Measurements from ENCODE around the gene PLCB4. TPM values are rescaled to one million over a fixed set of nuclear protein-coding genes. Genes with fewer than 3 reads are reported as not detected.

The PLCB4 gene
- total RNA-seq, 4 donors from 2014 or later: 4.4 to 11.5 (median 8.7) TPM

GRCh38 chr20:9102456-9102855 is 33.6 kb downstream of the PLCB4 start:
- no peak for TF ChIP-seq CTCF (IDR thresholded peaks at IDR 0.05; ENCODE audit: low read depth)

GRCh38 chr20:9103955-9104354 is 35.1 kb downstream of the PLCB4 start:
- TF ChIP-seq CTCF (IDR thresholded peaks at IDR 0.05; ENCODE audit: low read depth): no peak

- TF ChIP-seq CTCF (IDR thresholded peaks at IDR 0.05; ENCODE audit: low read depth): no peak
These were observed 39.4 kb downstream of the PLCB4 start for GRCh38 chr20:9108260-9108659.

GRCh38 chr20:9109566-9109965 is 40.7 kb downstream of the PLCB4 start:
- no peak for TF ChIP-seq CTCF (IDR thresholded peaks at IDR 0.05; ENCODE audit: low read depth)

GRCh38 chr20:9110365-9110764 is 41.5 kb downstream of the PLCB4 start:
- TF ChIP-seq CTCF (IDR thresholded peaks at IDR 0.05; ENCODE audit: low read depth): no peak

GRCh38 chr20:9110916-9111432 is 42.1 kb downstream of the PLCB4 start:
- TF ChIP-seq CTCF (IDR thresholded peaks at IDR 0.05; ENCODE audit: low read depth): no peak

GRCh38 chr20:9112541-9113515 is 43.9 kb downstream of the PLCB4 start:
- TF ChIP-seq CTCF (IDR thresholded peaks at IDR 0.05; ENCODE audit: low read depth): no peak
